Testis (tissue), 3 donors: ENCODE results near the gene USP32. TPM values are rescaled to one million over a fixed set of nuclear protein-coding genes. Genes with fewer than 3 reads are reported as not detected.

Source experiments
- DNase-seq: peaks from one replicate; pipeline ENCODE4 v3.0.0-alpha.2; 2019
- H3K27ac ChIP-seq, 2 donors: fragments of 200-600 bp; sonication (generic); one replicate each; pipeline ENCODE4 v1.5.1; 2019
- H3K27me3 ChIP-seq: fragments of 200-600 bp; sonication (generic); one replicate; pipeline ENCODE4 v1.5.1; 2019
- H3K36me3 ChIP-seq: fragments of 200-600 bp; sonication (generic); one replicate; pipeline ENCODE4 v1.5.1; 2017; ENCODE audit warnings: low read depth; ENCODE audit errors: missing control alignments
- H3K4me1 ChIP-seq: fragments of 200-600 bp; sonication (generic); one replicate; pipeline ENCODE4 v1.5.1; 2019
- H3K4me3 ChIP-seq, 2 donors: fragments of 200-600 bp; sonication (generic); one replicate each; pipeline ENCODE4 v1.5.1; 2017 to 2019
- H3K9me3 ChIP-seq: fragments of 200-600 bp; sonication (generic); one replicate; pipeline ENCODE4 v1.5.1; 2017
- POLR2A ChIP-seq: fragments of 450-650 bp; IDR thresholded peaks from one replicate; pipeline ENCODE4 v1.6.1; 2017; ENCODE audit warnings: antibody characterized with exemption, mild to moderate bottlenecking, moderate library complexity
- WGBS, 2 donors: methylation state at CpG; one replicate each; pipeline ENCODE4 v1.1.5; 2018; 5-methylcytosine and 5-hydroxymethylcytosine counted together
- intact Hi-C: fragments of 100-400 bp; cut with DNase I; formaldehyde crosslinking; loops from one replicate; pipeline ENCODE4 v1.15.1; 2023; ENCODE audit warnings: low total_unique reads
- polyA plus RNA-seq: library from polyadenylated mRNA; stranded (reverse); fragments of 350-450 nt; fragmentation: Illumina TruSeq; extraction: RNeasy Lipid Tissue Mini Kit (QIAGEN cat#74804); gene quantifications from one replicate; pipeline ENCODE4 v1.2.3, GENCODE V29; 2014; ENCODE audit warnings: low read depth, low replicate concordance; ENCODE audit not compliant: insufficient read depth
- total RNA-seq, 2 donors: library from RNA; depleted of rRNA; stranded (reverse); fragments of >200 nt; gene quantifications; one replicate each; pipeline ENCODE4 v1.2.3, GENCODE V29; 2016
- TF ChIP-seq, protein P1 (sequence below), 3 experiments: fragments of 450-650 bp in 2 of 3; fragments of 200-600 bp in 1 of 3; sonication (generic) in 1 of 3; IDR thresholded peaks; one replicate each; pipeline ENCODE4 v1.5.1; 2016 to 2019; ENCODE audit warnings: antibody characterized with exemption in 3 of 3, mild to moderate bottlenecking in 2 of 3, moderate library complexity in 1 of 3

Gene USP32
- total and polyA plus RNA-seq, 3 donors from 2014 or later = 113 to 279 (median 166) TPM

DNA sequence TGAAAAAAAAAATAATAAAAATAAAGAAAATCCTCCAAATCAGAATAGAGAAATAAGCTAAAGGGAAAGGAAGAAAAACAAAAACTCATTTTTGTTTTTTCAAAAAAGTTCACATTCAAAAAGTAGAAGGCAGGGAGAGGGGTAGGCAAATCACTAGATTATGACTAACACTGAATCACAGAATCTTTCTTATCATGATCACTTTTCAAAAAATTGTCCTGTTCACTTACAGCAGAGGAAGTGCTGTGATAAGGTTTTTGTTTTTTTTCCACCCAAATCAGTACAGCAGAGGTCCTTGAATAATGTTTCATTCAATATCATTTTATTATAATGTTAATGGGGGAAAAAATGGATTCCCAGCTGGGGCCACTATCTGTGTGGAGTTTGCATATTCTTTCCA, 135.8 kb downstream of the USP32 start:
- TF ChIP-seq POLR2A = no peak
- TF ChIP-seq, protein P1, sequence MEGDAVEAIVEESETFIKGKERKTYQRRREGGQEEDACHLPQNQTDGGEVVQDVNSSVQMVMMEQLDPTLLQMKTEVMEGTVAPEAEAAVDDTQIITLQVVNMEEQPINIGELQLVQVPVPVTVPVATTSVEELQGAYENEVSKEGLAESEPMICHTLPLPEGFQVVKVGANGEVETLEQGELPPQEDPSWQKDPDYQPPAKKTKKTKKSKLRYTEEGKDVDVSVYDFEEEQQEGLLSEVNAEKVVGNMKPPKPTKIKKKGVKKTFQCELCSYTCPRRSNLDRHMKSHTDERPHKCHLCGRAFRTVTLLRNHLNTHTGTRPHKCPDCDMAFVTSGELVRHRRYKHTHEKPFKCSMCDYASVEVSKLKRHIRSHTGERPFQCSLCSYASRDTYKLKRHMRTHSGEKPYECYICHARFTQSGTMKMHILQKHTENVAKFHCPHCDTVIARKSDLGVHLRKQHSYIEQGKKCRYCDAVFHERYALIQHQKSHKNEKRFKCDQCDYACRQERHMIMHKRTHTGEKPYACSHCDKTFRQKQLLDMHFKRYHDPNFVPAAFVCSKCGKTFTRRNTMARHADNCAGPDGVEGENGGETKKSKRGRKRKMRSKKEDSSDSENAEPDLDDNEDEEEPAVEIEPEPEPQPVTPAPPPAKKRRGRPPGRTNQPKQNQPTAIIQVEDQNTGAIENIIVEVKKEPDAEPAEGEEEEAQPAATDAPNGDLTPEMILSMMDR (IDR thresholded peaks at IDR 0.05) = no peak
- Histone ChIP-seq H3K27ac (no peak overlapping the region), H3K27me3 (no peaks in the 10 kb centered on the region), H3K4me3 (no peak overlapping the region), H3K9me3 (no peaks in the 10 kb centered on the region), H3K4me1 (no peaks in the 10 kb centered on the region), H3K36me3 (no peaks in the 10 kb centered on the region)
- intact Hi-C loops = no loop called here
- no peak for DNase-seq

DNA sequence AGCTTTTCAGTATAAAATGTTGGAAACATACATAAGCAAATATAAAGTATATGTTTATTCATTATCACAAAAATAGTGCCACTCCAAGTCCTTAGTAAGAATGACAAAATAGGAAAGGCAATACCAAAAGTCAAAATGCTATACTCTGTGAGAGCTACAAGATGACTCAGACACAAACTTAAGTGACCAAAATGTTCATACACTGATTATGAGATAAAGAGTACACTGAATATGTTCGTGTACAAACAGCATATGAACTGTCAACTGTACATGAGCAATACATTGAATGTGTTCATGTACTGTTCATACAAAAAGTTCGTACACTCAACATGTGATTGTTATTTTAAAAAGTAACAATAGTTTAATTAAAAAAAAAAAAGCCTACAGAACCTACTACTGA, 138.9 kb downstream of the USP32 start:
- Histone ChIP-seq H3K27ac (no peak overlapping the region), H3K27me3 (no peaks in the 10 kb centered on the region), H3K4me1 (no peaks in the 10 kb centered on the region), H3K9me3 (no peaks in the 10 kb centered on the region), H3K4me3 (no peak overlapping the region), H3K36me3 (no peaks in the 10 kb centered on the region)
- DNase-seq = no peak
- intact Hi-C loops = no loop called here
- WGBS, 2 donors = 92 to 93% methylated on average over 2 of the region's 2 CpGs
- TF ChIP-seq, protein P1 (IDR thresholded peaks at IDR 0.05) = no peak
- TF ChIP-seq POLR2A = no peak

DNA sequence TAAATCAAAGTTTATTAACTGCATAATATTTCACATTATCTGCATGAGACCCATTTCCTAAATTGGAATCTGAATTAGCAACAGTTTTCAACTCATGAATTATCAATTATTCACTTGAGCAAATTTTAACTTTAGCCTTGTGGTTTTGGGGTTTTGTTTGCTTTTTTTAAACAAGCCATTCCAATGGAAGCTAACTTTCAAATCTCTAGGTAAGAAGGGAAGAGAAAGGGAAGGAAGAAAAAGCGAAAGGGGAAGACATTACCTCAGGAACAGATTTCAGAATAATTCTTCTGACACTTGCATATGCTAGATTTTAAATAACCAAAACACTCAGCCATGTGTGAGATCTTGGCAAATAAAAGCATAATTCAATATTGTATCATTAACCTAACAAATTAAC, 139.5 kb downstream of the USP32 start:
- DNase-seq = no peak
- 91 to 95% methylated on average over 1 of the region's 1 CpG for WGBS, 2 donors
- H3K4me1 ChIP-seq = no peaks in the 10 kb centered on the region
- H3K27me3 ChIP-seq = no peaks in the 10 kb centered on the region
- no peak overlapping the region for H3K27ac ChIP-seq
- H3K4me3 ChIP-seq = no peak overlapping the region
- no peaks in the 10 kb centered on the region for H3K9me3 ChIP-seq
- intact Hi-C loops = no loop called here
- no peak for TF ChIP-seq POLR2A
- TF ChIP-seq, protein P1 (IDR thresholded peaks at IDR 0.05) = no peak
- no peaks in the 10 kb centered on the region for H3K36me3 ChIP-seq

DNA sequence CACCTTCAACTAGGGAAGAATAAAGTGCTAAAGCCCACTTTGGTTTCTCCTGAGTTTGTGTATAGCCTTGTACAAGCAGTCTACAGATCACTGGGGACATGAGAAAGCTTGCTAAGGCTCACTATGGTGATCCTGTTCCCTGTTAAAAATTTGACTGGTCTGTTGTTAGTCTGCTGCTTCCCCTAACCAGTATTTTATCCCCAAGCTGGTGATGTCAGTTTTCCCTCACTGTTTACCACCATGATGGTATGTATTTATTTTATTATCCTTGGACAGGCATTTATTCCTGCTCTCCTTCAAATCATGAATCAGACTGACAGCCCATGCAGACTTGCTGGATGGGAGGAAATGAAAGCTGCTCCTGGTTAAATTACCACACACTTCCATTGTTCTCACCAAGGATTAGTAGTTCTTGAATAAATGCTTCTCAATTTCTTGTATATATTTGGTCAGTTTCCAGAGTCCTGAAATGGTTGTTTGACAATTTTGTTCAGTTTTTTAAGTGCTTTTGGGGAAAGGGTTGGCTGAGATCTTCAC, 142.6 kb downstream of the USP32 start:
- H3K27ac ChIP-seq = no peak overlapping the region
- TF ChIP-seq, protein P1 (IDR thresholded peaks at IDR 0.05) = no peak
- no peak for TF ChIP-seq POLR2A
- H3K27me3 ChIP-seq = no peaks in the 10 kb centered on the region
- no peak for DNase-seq
- H3K4me1 ChIP-seq = no peaks in the 10 kb centered on the region
- H3K36me3 ChIP-seq = no peaks in the 10 kb centered on the region
- H3K9me3 ChIP-seq = no peaks in the 10 kb centered on the region
- H3K4me3 ChIP-seq = no peak overlapping the region
- intact Hi-C loops = no loop called here

DNA sequence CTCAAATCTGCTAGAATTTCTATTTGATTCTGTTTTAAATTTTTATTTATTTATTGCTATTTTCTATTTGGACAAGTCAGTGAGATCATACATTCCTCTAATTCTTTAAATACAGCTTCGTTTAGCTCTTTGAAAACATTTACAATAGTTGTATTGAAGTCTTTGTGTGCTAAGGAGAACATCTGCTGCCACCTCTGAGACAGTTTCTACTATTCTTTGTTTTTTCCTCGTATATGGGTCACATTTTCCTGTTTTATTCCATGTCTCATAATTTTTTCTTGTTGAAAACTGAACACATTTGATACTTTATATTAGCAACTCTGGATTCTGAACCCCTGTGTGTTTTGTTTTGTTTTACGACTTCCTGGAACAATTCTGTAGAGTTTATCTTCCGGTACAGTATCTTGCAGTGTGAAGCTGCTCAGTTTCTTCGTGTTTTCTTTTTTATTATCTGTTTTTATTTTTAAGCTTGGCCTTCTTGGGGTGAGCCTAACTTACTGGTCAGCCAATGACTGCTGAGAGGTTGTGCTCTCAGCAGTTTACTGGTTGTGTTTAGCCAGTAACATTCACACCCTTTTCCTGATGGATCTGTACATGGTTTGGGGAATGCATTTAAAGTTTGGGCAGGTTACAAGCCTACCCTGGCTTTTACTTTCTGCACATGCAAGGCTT, 143.2 kb downstream of the USP32 start:
- 53 to 77% methylated on average over 5 of the region's 5 CpGs for WGBS, 2 donors
- Histone ChIP-seq H3K4me1 (no peaks in the 10 kb centered on the region), H3K9me3 (no peaks in the 10 kb centered on the region), H3K27ac (no peak overlapping the region), H3K4me3 (no peak overlapping the region), H3K36me3 (no peaks in the 10 kb centered on the region), H3K27me3 (no peaks in the 10 kb centered on the region)
- TF ChIP-seq, protein P1 (IDR thresholded peaks at IDR 0.05) = no peak
- no peak for TF ChIP-seq POLR2A
- intact Hi-C loops = no loop called here
- DNase-seq = no peak
